ENCODE measurements around the gene UBA3. TPM values are rescaled to one million over a fixed set of nuclear protein-coding genes. Genes with fewer than 3 reads are reported as not detected.

The UBA3 gene
- total and polyA plus RNA-seq, 2 of the 13 experiments (the other 11 are each of a cell fraction or from before 2014, with no cell fraction given), result 40.7 to 49.0 TPM

DNA sequence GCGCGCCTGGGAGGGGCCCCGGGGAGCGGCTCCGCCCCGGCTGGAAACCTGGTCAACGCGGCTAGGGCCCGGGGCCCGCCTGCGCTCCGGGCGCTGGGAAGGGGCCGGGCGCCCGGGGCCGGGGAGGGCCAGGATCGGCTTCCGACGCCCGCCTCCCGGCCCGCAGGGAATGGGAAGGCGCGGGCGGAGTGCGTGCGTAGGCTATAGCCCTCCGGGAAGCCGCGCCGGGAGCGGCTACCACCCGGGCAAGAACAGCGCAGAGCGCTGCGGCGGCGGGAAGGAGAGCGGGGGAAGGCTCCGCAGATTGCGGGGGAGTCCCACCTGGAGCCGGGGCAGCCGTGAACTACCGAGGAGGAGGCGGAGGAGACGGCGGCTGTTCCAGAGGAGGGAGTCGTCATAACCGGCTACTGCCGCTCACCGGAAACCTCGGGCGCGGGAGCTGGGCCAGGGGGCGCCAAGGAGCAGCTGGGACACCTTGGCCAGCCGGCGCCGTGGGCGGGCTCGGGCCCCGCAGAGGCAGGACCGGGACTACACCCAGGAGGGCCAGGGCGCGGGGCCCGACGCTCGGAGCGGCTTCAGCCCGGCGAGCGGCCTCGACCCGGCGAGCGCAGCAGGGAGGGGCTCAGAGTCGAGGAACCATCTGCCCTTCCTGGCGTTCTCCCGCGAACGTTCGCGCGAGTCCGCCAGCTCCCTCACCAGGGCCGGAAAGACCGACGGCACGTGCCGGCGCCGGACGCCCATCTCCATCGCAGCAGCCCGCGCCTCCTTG is 66.7 kb downstream of the UBA3 start, which contains the start of gene EOGT (continued):
- TF ChIP-seq, protein P1, sequence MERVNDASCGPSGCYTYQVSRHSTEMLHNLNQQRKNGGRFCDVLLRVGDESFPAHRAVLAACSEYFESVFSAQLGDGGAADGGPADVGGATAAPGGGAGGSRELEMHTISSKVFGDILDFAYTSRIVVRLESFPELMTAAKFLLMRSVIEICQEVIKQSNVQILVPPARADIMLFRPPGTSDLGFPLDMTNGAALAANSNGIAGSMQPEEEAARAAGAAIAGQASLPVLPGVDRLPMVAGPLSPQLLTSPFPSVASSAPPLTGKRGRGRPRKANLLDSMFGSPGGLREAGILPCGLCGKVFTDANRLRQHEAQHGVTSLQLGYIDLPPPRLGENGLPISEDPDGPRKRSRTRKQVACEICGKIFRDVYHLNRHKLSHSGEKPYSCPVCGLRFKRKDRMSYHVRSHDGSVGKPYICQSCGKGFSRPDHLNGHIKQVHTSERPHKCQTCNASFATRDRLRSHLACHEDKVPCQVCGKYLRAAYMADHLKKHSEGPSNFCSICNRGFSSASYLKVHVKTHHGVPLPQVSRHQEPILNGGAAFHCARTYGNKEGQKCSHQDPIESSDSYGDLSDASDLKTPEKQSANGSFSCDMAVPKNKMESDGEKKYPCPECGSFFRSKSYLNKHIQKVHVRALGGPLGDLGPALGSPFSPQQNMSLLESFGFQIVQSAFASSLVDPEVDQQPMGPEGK (CRISPR knock-in tag; IDR thresholded peaks at IDR 0.05), result peak; percentile 70; the same call in 1 of the 2 replicates
- no peak for TF ChIP-seq ZFP1 (CRISPR knock-in tag; IDR thresholded peaks at IDR 0.05)
- TF ChIP-seq ZNF34 (CRISPR knock-in tag; IDR thresholded peaks at IDR 0.05; ENCODE audit: borderline replicate concordance), result no peak; the same call in 1 of the 2 replicates
- TF ChIP-seq WIZ (CRISPR knock-in tag; IDR thresholded peaks at IDR 0.05), result no peak
- TF ChIP-seq, protein P2, sequence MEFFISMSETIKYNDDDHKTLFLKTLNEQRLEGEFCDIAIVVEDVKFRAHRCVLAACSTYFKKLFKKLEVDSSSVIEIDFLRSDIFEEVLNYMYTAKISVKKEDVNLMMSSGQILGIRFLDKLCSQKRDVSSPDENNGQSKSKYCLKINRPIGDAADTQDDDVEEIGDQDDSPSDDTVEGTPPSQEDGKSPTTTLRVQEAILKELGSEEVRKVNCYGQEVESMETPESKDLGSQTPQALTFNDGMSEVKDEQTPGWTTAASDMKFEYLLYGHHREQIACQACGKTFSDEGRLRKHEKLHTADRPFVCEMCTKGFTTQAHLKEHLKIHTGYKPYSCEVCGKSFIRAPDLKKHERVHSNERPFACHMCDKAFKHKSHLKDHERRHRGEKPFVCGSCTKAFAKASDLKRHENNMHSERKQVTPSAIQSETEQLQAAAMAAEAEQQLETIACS (CRISPR knock-in tag; IDR thresholded peaks at IDR 0.05), result no peak
- peak; percentile 62; the same call in 1 of the 2 replicates for TF ChIP-seq ZNF790 (CRISPR knock-in tag; IDR thresholded peaks at IDR 0.05; ENCODE audit: borderline replicate concordance)
- peak; percentile 82; the same call in 1 of the 2 replicates for TF ChIP-seq ZNF205 (CRISPR knock-in tag; IDR thresholded peaks at IDR 0.05)
- no peak for TF ChIP-seq AKAP8 (CRISPR knock-in tag; IDR thresholded peaks at IDR 0.05)
- TF ChIP-seq, protein P3, sequence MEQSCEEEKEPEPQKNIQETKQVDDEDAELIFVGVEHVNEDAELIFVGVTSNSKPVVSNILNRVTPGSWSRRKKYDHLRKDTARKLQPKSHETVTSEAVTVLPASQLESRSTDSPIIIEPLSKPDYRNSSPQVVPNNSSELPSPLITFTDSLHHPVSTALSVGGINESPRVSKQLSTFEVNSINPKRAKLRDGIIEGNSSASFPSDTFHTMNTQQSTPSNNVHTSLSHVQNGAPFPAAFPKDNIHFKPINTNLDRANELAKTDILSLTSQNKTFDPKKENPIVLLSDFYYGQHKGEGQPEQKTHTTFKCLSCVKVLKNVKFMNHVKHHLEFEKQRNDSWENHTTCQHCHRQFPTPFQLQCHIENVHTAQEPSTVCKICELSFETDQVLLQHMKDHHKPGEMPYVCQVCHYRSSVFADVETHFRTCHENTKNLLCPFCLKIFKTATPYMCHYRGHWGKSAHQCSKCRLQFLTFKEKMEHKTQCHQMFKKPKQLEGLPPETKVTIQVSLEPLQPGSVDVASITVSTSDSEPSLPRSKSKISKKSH (CRISPR knock-in tag; IDR thresholded peaks at IDR 0.05; ENCODE audit: borderline replicate concordance), result no peak
- TF ChIP-seq EP300 (IDR thresholded peaks at IDR 0.05; ENCODE audit: low read depth in 2 of 2, low read length in 2 of 2), result peak in 1 of 2 experiments; percentile 17; a peak in 1 of 4 replicates
- no peak for TF ChIP-seq EP300 (CRISPR knock-in tag; IDR thresholded peaks at IDR 0.05; ENCODE audit: borderline replicate concordance)
- TF ChIP-seq NCOA1 (CRISPR knock-in tag; IDR thresholded peaks at IDR 0.05), result 0 out of 2 replicates have a peak, but pooled peaks have one; percentile 30
- TF ChIP-seq, protein P4, sequence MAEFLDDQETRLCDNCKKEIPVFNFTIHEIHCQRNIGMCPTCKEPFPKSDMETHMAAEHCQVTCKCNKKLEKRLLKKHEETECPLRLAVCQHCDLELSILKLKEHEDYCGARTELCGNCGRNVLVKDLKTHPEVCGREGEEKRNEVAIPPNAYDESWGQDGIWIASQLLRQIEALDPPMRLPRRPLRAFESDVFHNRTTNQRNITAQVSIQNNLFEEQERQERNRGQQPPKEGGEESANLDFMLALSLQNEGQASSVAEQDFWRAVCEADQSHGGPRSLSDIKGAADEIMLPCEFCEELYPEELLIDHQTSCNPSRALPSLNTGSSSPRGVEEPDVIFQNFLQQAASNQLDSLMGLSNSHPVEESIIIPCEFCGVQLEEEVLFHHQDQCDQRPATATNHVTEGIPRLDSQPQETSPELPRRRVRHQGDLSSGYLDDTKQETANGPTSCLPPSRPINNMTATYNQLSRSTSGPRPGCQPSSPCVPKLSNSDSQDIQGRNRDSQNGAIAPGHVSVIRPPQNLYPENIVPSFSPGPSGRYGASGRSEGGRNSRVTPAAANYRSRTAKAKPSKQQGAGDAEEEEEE (CRISPR knock-in tag; IDR thresholded peaks at IDR 0.05; ENCODE audit: borderline replicate concordance), result no peak
- TF ChIP-seq RAD51 (IDR thresholded peaks at IDR 0.05; ENCODE audit: borderline replicate concordance), result no peak
- no peak for TF ChIP-seq TOE1 (CRISPR knock-in tag; IDR thresholded peaks at IDR 0.05)
- TF ChIP-seq SMC3 (IDR thresholded peaks at IDR 0.05; ENCODE audit: low read length), result no peak
- no peak for TF ChIP-seq ZNF382 (CRISPR knock-in tag; IDR thresholded peaks at IDR 0.05; ENCODE audit: borderline replicate concordance)
- 0 out of 2 replicates have a peak, but pooled peaks have one; percentile 31 for TF ChIP-seq ZNF878 (CRISPR knock-in tag; IDR thresholded peaks at IDR 0.05)
- no peak for TF ChIP-seq ZNF644 (CRISPR knock-in tag; IDR thresholded peaks at IDR 0.05; ENCODE audit: low read depth)
- TF ChIP-seq, protein P5, sequence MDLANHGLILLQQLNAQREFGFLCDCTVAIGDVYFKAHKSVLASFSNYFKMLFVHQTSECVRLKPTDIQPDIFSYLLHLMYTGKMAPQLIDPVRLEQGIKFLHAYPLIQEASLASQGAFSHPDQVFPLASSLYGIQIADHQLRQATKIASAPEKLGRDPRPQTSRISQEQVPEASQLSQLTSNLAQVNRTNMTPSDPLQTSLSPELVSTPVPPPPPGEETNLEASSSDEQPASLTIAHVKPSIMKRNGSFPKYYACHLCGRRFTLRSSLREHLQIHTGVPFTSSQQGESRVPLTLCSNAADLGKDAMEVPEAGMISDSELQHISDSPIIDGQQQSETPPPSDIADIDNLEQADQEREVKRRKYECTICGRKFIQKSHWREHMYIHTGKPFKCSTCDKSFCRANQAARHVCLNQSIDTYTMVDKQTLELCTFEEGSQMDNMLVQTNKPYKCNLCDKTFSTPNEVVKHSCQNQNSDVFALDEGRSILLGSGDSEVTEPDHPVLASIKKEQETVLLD (CRISPR knock-in tag; IDR thresholded peaks at IDR 0.05; ENCODE audit: low read depth), result peak; percentile 79
- no peak for TF ChIP-seq ZMYM2 (CRISPR knock-in tag; IDR thresholded peaks at IDR 0.05)
- TF ChIP-seq TBX2 (CRISPR knock-in tag; IDR thresholded peaks at IDR 0.05; ENCODE audit: borderline replicate concordance), result peak; percentile 89
